ENCODE data around the gene SPDYC. TPM values are rescaled to one million over a fixed set of nuclear protein-coding genes. Genes with fewer than 3 reads are reported as not detected.

SPDYC gene
- total RNA-seq, 3 donors from 2014 or later, result not detected

DNA sequence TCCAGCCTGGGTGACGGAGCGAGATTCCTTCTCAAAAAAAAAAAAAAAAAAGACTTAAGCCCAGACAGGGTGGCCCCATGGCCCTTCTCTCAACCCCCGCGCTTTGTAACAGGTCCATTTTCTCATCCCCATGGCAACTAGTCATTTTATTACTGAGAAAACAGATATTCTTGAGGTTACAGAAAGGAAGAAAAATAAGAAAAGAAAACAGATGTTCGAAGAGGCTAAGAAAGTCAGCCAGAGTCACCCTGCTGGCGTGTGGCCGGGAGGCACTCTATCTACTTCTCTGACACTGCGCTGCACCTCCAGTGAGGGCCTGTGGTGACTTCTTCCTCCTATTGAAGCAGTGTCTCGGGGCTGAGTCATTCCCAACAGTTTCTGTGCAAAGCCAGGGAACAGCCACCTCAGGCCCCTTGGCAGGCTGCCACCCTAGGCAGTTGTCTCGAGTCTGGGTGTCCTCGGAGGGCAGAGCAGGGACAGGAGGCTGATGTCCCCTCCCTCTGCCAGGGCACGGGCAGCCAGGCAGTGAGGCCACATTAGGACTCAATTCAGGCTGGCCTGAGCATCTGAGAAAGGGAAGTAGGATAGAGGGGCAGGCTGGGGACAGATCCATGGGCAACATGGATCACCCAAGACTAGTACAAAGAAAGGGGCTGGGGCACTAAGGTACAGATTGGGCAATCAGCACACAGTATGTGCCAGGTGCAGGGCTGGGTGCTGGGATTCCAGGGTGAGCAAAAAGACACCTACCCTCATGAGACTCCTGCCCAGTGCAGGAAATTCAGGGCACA is 19.3 kb upstream of the SPDYC start:
- ATAC-seq (peak; percentile 59 to 73), DNase-seq (no peak)
- Mint-ChIP-seq H3K4me3 (no peak overlapping the region), H3K36me3 (ENCODE audit: insufficient read depth) (no peaks in the 10 kb centered on the region), H3K4me1 (ENCODE audit: low read depth) (no peaks in the 10 kb centered on the region), H3K27me3 (ENCODE audit: low read depth) (peaks cover 1% of the 10 kb centered on the region), H3K9me3 (no peaks in the 10 kb centered on the region)

DNA sequence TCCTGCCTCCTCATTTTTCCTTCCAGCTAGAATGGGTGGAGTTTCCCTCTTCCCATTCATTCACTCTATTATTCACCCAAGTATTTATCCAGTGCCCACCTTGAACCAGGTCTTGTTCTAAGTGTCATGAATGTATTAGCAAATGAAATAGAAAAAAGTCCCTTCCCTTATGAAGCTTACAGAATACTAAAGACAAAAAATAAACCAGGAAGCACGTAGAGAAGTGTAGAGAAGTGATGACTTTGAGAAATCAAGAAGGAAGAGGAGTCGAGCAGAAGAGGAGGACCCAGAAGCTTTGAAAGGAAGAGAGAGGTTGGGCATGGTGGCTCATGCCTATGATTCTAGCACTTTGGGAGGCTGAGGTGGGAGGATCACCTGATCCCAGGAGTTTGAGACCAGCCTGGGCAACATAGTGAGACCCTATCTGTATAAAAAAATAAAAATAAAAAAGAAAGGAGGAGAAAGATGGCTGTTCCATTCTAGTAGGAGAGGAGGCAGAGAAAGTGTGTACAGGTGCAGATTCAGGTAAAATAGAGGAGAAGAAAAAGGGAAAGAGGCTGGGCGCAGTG is 18.6 kb upstream of the SPDYC start:
- ATAC-seq (no peak), DNase-seq (no peak)
- no peaks in the 10 kb centered on the region for H3K36me3 Mint-ChIP-seq (ENCODE audit: insufficient read depth)
- no peak overlapping the region for H3K4me3 Mint-ChIP-seq
- H3K9me3 Mint-ChIP-seq, result no peaks in the 10 kb centered on the region
- H3K4me1 Mint-ChIP-seq (ENCODE audit: low read depth), result no peaks in the 10 kb centered on the region
- peaks cover 1% of the 10 kb centered on the region for H3K27me3 Mint-ChIP-seq (ENCODE audit: low read depth)

DNA sequence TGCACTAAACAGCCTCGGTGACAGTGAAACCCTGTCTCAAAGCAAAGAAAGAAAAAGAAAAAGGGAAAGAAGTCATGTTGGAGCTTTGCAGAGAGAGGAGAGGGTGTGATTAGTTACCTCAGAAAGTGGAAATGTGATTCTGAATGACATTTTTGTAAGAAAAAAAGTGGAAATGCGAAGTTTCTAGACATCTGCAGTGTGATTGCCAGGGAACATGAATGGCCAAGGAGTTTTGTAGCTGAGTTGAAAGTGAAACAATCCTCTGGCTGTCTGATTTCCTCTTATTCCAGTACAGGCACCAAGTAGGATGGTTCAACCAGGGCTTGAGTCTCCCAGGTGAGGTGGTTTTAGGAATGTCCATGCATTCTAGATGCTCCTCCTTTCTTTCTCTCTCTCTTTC is 17.9 kb upstream of the SPDYC start:
- DNase-seq (no peak), ATAC-seq (no peak)
- H3K4me3 Mint-ChIP-seq, result no peak overlapping the region
- no peaks in the 10 kb centered on the region for H3K36me3 Mint-ChIP-seq (ENCODE audit: insufficient read depth)
- no peaks in the 10 kb centered on the region for H3K4me1 Mint-ChIP-seq (ENCODE audit: low read depth)
- H3K9me3 Mint-ChIP-seq, result no peaks in the 10 kb centered on the region
- peaks cover 1% of the 10 kb centered on the region for H3K27me3 Mint-ChIP-seq (ENCODE audit: low read depth)

DNA sequence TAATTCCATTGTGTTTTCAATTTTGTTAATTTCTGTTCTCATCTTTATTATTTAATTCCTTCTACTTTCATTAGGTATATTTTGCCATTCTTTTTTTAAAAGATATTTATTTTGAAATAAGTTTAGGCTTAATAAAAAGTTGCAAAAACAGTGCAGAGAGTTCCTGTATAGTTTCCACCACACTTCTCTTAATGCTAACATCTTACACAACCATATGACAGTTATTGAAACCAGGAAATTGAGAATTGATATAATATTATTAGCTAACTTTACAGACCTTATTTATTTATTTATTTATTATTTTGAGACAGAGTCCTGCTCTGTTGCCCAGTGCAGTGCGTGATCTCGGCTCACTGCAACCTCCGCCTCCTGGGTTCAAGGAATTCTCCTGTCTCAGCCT is 13.8 kb upstream of the SPDYC start:
- ATAC-seq (no peak), DNase-seq (no peak)
- Mint-ChIP-seq H3K36me3 (ENCODE audit: insufficient read depth) (no peaks in the 10 kb centered on the region), H3K9me3 (no peaks in the 10 kb centered on the region), H3K4me3 (no peak overlapping the region), H3K4me1 (ENCODE audit: low read depth) (no peaks in the 10 kb centered on the region), H3K27me3 (ENCODE audit: low read depth) (peaks cover 4% of the 10 kb centered on the region)

DNA sequence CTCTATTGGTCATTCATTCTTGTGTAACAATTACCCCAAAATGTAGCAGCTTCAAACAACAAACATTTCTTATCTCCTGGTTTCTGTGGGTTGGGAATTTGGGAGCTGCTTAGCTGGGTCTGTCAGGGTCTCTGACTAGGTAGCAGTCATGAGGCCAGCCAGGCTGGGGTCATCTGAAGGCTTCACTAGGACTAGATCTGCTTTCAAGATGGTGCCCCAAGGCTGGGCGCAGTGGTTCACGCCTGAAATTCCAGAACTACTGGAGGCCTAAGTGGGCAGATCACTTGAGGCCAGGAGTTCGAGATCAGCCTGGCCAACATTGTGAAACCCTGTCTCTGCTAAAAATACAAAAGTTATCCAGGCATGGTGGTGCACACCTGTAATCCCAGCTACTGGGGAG is 13.1 kb upstream of the SPDYC start:
- Mint-ChIP-seq H3K9me3 (no peaks in the 10 kb centered on the region), H3K27me3 (ENCODE audit: low read depth) (peaks cover 4% of the 10 kb centered on the region), H3K36me3 (ENCODE audit: insufficient read depth) (no peaks in the 10 kb centered on the region), H3K4me1 (ENCODE audit: low read depth) (no peaks in the 10 kb centered on the region), H3K4me3 (no peak overlapping the region)
- no peak for DNase-seq
- ATAC-seq, result no peak

DNA sequence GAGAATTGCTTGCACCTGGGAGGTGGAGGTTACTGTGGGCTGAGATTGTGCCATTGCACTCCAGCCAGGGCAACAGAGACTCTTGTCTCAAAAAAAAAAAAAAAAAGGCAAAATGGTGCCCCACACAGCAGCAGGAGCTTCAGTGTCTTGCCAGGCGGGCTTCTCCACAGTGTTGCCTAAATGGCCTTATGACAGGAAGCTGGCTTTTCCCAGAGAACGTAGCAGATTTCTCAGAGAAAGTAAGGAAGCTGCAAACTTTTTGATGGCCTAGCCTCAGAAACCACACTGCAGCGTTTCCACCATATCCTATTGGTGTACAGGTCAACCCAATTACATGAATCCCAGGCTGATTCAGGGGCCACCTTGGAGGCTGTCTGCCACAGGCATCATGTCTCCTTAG is 12.7 kb upstream of the SPDYC start:
- no peaks in the 10 kb centered on the region for H3K9me3 Mint-ChIP-seq
- H3K4me1 Mint-ChIP-seq (ENCODE audit: low read depth), result no peaks in the 10 kb centered on the region
- DNase-seq (no peak), ATAC-seq (no peak)
- H3K4me3 Mint-ChIP-seq, result no peak overlapping the region
- peaks cover 4% of the 10 kb centered on the region for H3K27me3 Mint-ChIP-seq (ENCODE audit: low read depth)
- H3K36me3 Mint-ChIP-seq (ENCODE audit: insufficient read depth), result no peaks in the 10 kb centered on the region

DNA sequence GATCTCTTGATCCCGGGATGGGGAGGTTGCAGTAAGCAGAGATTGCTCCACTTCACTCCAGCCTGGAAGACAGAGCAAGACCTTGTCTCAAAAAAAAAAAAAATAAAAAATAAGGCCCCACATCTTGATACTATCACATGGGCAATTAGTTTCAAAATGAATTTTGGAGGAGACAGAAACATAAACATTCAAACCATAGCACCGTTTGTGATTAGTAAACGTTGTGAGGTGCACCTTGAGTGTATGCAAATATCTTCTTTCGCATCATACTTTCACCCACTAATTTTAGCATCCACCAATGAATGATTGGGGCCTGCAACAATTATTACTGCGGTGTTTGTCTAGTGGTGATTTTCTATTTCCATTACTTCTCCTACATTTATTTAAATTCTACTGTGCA is 11.0 kb upstream of the SPDYC start:
- no peaks in the 10 kb centered on the region for H3K4me1 Mint-ChIP-seq (ENCODE audit: low read depth)
- peaks cover 4% of the 10 kb centered on the region for H3K27me3 Mint-ChIP-seq (ENCODE audit: low read depth)
- H3K4me3 Mint-ChIP-seq, result no peak overlapping the region
- ATAC-seq, result no peak
- no peak for DNase-seq
- H3K36me3 Mint-ChIP-seq (ENCODE audit: insufficient read depth), result no peaks in the 10 kb centered on the region
- no peaks in the 10 kb centered on the region for H3K9me3 Mint-ChIP-seq

DNA sequence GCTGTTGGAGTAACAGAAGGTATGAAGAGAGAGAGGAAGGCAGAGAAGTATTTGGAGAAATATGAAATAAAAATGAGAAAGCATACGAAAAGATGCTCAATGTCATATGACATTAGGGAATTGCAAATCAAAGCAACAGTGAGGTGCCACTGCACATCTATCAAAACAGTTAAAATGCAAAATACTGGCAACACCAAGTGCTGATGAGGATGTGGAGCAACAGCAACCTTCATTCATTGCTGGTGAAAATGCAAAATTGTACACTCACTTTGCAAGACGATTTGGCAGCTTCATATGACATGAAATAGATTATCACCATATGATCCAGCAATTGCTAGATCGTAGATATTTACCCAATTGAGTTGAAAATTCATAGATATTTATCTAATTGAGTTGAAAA is 9.4 kb upstream of the SPDYC start:
- no peaks in the 10 kb centered on the region for H3K4me1 Mint-ChIP-seq (ENCODE audit: low read depth)
- no peak for DNase-seq
- no peak overlapping the region for H3K4me3 Mint-ChIP-seq
- no peaks in the 10 kb centered on the region for H3K36me3 Mint-ChIP-seq (ENCODE audit: insufficient read depth)
- no peaks in the 10 kb centered on the region for H3K9me3 Mint-ChIP-seq
- no peak for ATAC-seq
- peaks cover 4% of the 10 kb centered on the region for H3K27me3 Mint-ChIP-seq (ENCODE audit: low read depth)

DNA sequence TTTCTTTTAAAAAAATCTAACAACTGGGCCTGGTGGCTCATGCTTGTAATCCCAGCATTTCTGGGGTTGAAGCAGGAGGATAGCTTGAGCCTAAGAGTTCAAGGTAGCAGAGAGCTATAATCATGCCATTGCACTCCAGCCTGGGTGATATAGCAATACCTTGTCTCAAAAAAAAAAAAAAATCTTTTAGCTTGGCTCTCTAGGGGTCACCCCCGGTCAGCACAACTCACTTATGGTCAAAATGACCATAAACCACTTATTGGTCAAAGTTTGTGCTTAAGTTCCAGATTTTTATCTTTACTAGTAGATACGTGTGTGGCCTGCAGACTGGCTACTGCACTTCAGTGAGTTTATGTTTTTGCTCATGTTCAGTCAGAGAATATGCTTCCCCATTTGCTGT is 6.3 kb upstream of the SPDYC start:
- Mint-ChIP-seq H3K4me1 (ENCODE audit: low read depth) (no peaks in the 10 kb centered on the region), H3K36me3 (ENCODE audit: insufficient read depth) (no peaks in the 10 kb centered on the region), H3K9me3 (no peaks in the 10 kb centered on the region)

DNA sequence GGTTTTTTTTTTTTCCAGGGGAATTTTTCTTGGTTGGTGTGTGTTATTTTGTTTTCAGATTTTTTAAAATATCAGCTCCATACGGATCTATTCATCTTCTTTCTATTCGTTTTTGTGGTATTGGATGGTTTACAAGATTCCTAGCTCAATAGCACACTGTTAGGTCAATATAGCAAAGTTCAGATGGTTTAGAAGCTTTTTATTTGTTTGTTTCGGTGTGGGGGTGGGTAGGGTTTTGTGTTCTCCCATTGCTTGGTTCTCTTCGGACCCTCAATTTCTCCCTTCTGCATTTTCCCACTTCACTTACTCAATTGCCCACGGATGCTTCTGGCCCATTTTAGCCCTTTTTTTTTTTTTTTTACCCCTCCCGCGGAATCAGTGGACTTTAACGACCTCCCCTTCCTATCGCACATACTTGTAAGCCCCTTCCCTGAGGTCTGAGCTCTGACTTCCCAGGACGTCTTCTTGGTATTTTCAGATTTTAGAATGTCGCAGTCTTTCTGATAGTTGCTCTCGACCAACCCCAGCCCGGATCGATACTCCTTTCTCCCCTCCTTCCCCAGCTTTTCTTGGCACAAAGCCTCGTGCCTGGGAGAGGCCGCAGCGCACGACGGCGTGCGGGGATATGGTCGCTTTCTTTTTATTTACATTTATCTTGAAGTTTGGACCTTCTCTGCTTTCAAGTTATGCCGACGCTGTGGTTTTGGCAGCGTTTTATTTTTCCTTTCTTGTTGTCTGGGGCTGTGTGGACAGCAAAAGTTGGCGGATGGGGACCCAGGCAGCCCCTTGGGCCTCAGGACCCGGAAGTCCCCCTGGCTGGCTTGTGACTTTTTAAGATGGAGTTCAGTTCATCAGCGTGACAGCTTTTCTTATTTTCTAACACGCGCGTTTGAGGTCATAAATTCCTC is 4.4 kb upstream of the SPDYC start:
- ATAC-seq, result no peak
- DNase-seq, result no peak
- H3K36me3 Mint-ChIP-seq (ENCODE audit: insufficient read depth), result no peaks in the 10 kb centered on the region

More for the DNA sequence above, 6.3 kb upstream of the SPDYC start:
- H3K27me3 Mint-ChIP-seq (ENCODE audit: low read depth), result peaks cover 4% of the 10 kb centered on the region
- H3K4me3 Mint-ChIP-seq, result no peak overlapping the region
- ATAC-seq (no peak), DNase-seq (no peak)

DNA sequence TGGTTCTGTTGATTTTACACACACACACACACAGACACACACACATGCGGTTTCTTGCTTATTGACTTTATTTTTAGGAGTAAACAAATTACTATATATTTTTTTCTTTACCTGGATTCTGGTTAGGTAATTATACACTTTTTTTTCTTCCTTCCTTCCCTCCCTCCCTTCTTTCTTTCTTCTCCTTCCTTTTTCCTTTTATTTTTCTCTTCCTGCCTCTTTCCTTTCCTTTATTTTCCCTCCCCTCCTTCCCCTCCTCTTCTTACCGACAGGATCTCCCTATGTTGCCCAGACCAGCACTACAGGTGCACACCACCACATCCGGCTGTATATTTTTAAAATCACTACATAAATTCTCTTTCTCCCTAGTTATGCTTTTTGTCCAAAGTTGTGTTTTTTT is 3.1 kb upstream of the SPDYC start:
- H3K4me1 Mint-ChIP-seq (ENCODE audit: low read depth), result peaks cover 6% of the 10 kb centered on the region
- H3K9me3 Mint-ChIP-seq, result no peaks in the 10 kb centered on the region
- H3K4me3 Mint-ChIP-seq, result no peak overlapping the region
- H3K36me3 Mint-ChIP-seq (ENCODE audit: insufficient read depth), result no peaks in the 10 kb centered on the region
- no peak for DNase-seq
- no peak for ATAC-seq
- no peaks in the 10 kb centered on the region for H3K27me3 Mint-ChIP-seq (ENCODE audit: low read depth)

More for the DNA sequence above, 4.4 kb upstream of the SPDYC start:
- peaks cover 6% of the 10 kb centered on the region for H3K4me1 Mint-ChIP-seq (ENCODE audit: low read depth)
- H3K4me3 Mint-ChIP-seq, result no peak overlapping the region
- no peaks in the 10 kb centered on the region for H3K27me3 Mint-ChIP-seq (ENCODE audit: low read depth)
- no peaks in the 10 kb centered on the region for H3K9me3 Mint-ChIP-seq

DNA sequence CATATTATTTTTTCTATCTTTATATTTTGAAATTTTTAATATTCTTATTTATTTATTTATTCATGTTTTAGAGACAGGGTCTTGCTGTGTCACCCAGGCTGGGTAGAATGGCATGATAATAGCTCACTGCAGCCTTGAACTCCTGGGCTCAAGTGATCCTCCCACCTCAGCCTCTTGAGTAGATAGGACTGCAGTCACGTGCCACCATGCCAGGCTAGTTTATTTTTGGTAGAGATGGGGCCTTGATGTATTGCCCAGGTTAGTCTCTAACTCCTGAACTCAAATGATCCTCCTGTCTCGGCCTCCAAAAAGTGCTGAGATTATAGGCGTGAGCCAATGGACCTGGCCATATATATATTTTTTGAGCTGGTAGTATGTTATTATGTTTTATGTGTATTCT is 2.4 kb upstream of the SPDYC start:
- Mint-ChIP-seq H3K4me3 (no peak overlapping the region), H3K9me3 (no peaks in the 10 kb centered on the region), H3K36me3 (ENCODE audit: insufficient read depth) (no peaks in the 10 kb centered on the region), H3K27me3 (ENCODE audit: low read depth) (no peaks in the 10 kb centered on the region), H3K4me1 (ENCODE audit: low read depth) (peaks cover 6% of the 10 kb centered on the region)
- no peak for DNase-seq
- ATAC-seq, result no peak

DNA sequence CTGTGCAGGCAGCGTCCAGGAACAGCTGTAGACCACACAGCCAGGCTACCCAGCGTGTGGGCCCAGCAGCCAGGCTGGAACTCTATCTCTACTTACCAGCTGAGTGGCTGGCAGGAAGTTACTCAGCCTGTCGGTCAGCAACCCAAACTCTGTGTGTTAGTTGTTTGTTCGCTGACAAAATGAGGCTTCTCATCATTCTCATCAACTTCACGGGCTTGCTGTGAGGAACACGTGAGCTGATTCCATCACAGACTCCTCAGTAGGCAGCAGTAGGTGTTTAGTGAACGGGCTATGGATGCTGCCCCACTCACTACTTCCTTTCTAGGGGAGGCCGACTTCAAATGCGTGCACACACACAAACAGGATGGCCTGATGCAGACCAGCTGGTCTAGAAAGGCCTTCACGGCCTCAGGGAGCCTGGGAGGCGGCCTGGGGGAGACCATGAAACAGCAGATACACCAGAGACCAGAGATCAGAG is 830 bp upstream of the SPDYC start:
- H3K4me1 Mint-ChIP-seq (ENCODE audit: low read depth), result peaks cover 6% of the 10 kb centered on the region
- no peaks in the 10 kb centered on the region for H3K36me3 Mint-ChIP-seq (ENCODE audit: insufficient read depth)
- ATAC-seq (peak in 1 of 2 donors; percentile 32), DNase-seq (no peak)
- no peak overlapping the region for H3K4me3 Mint-ChIP-seq
- no peaks in the 10 kb centered on the region for H3K27me3 Mint-ChIP-seq (ENCODE audit: low read depth)
- no peaks in the 10 kb centered on the region for H3K9me3 Mint-ChIP-seq

DNA sequence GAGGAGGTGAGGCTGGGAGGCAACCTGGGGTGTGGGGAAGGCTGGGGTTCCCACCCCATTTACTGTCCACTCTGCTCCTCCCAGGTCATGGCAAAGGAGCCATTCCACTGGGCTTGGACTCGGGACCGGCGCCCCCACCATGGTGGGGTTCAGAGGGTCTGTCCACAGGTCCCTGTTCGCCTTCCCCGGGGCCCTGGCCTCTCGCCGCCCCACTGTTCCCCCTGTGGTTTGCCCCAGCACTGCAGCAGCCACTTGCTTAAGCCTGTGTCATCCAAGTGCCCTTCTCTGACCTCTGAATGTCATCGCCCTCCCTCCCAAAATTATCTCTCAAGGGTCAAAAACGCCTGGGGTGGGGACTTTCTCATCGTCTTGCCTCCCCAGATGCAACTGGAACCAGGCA is 2.6 kb downstream of the SPDYC start:
- no peaks in the 10 kb centered on the region for H3K9me3 Mint-ChIP-seq
- H3K27me3 Mint-ChIP-seq (ENCODE audit: low read depth), result no peaks in the 10 kb centered on the region
- DNase-seq (no peak), ATAC-seq (no peak)
- H3K4me1 Mint-ChIP-seq (ENCODE audit: low read depth), result peaks cover 6% of the 10 kb centered on the region
- H3K36me3 Mint-ChIP-seq (ENCODE audit: insufficient read depth), result no peaks in the 10 kb centered on the region
- no peak overlapping the region for H3K4me3 Mint-ChIP-seq
